HG03196 (cell line): ENCODE measurements around the gene YARS1.

Experiments used
- ATAC-seq: cut with Tn5 transposase; IDR thresholded peaks from one replicate; pipeline ENCODE4 v1.9.1; 2021; ENCODE audit not compliant: unreplicated experiment

Gene YARS1

GRCh38 chr1:32782086-32782485 is 35.1 kb downstream of the YARS1 start:
- no peak for ATAC-seq

- no peak for ATAC-seq
These were observed 36.4 kb downstream of the YARS1 start for GRCh38 chr1:32780628-32781234.

GRCh38 chr1:32780005-32780404 is 37.2 kb downstream of the YARS1 start:
- ATAC-seq: no peak

GRCh38 chr1:32779242-32779641 is 37.9 kb downstream of the YARS1 start:
- ATAC-seq: no peak

GRCh38 chr1:32775640-32776337 is 41.4 kb downstream of the YARS1 start:
- ATAC-seq: no peak

- no peak for ATAC-seq
These were observed 42.1 kb downstream of the YARS1 start for GRCh38 chr1:32774950-32775634.

GRCh38 chr1:32774464-32774808 is 42.7 kb downstream of the YARS1 start:
- no peak for ATAC-seq

GRCh38 chr1:32773764-32774463 is 43.2 kb downstream of the YARS1 start:
- ATAC-seq: no peak

GRCh38 chr1:32773018-32773763 is 44.0 kb downstream of the YARS1 start:
- ATAC-seq: no peak

- no peak for ATAC-seq
These were observed 44.7 kb downstream of the YARS1 start for GRCh38 chr1:32772281-32773017.

GRCh38 chr1:32771561-32772280 is 45.4 kb downstream of the YARS1 start:
- ATAC-seq: no peak

GRCh38 chr1:32770741-32771548 is 46.2 kb downstream of the YARS1 start:
- no peak for ATAC-seq

- ATAC-seq: no peak
These were observed 46.9 kb downstream of the YARS1 start for GRCh38 chr1:32770221-32770731.

GRCh38 chr1:32769524-32770220 is 47.5 kb downstream of the YARS1 start:
- no peak for ATAC-seq

- ATAC-seq: no peak
These were observed 48.9 kb downstream of the YARS1 start for GRCh38 chr1:32768110-32768850.

- ATAC-seq: no peak
These were observed 49.5 kb downstream of the YARS1 start for GRCh38 chr1:32767641-32768040.

GRCh38 chr1:32767156-32767555 is 50.0 kb downstream of the YARS1 start:
- no peak for ATAC-seq
